Neural progenitor cell (in vitro differentiated cells): ENCODE measurements around the gene TSHZ1. TPM values are rescaled to one million over a fixed set of nuclear protein-coding genes. Genes with fewer than 3 reads are reported as not detected.

Experiments
- DNase-seq: peaks from one replicate; pipeline ENCODE4 v3.0.0-alpha.2; 2016; ENCODE audit warnings: low spot score
- H2AFZ ChIP-seq: fragments of 200-600 bp; sonication (generic); replicated peaks from 2 replicates; pipeline ENCODE4 v1.6.1; 2016; ENCODE audit warnings: antibody characterized with exemption
- H3F3A ChIP-seq: fragments of 200-600 bp; sonication (generic); 2 replicates; pipeline ENCODE4 v1.6.1; 2016; ENCODE audit warnings: antibody characterized with exemption, low read depth
- H3K27ac ChIP-seq: fragments of 200-600 bp; sonication (generic); 2 replicates; pipeline ENCODE4 v1.5.1; 2016; ENCODE audit warnings: mild to moderate bottlenecking
- H3K27me3 ChIP-seq: fragments of 200-600 bp; sonication (generic); 2 replicates; pipeline ENCODE4 v1.6.1; 2016; ENCODE audit warnings: mild to moderate bottlenecking, moderate library complexity
- H3K36me3 ChIP-seq: fragments of 200-600 bp; sonication (generic); 2 replicates; pipeline ENCODE4 v1.5.1; 2016
- H3K4me1 ChIP-seq: fragments of 200-600 bp; sonication (generic); 2 replicates; pipeline ENCODE4 v1.6.1; 2016; ENCODE audit warnings: mixed run types
- H3K4me2 ChIP-seq: fragments of 200-600 bp; sonication (generic); 2 replicates; pipeline ENCODE4 v1.6.1; 2016
- H3K4me3 ChIP-seq: fragments of 200-600 bp; sonication (generic); 2 replicates; pipeline ENCODE4 v1.5.1; 2016
- H3K79me2 ChIP-seq: fragments of 200-600 bp; sonication (generic); 2 replicates; pipeline ENCODE4 v1.6.1; 2016; ENCODE audit warnings: low read depth
- H3K9ac ChIP-seq: fragments of 200-600 bp; sonication (generic); 2 replicates; pipeline ENCODE4 v1.6.1; 2016
- H3K9me3 ChIP-seq: fragments of 200-600 bp; sonication (generic); 2 replicates; pipeline ENCODE4 v1.5.1; 2016; ENCODE audit warnings: low read depth
- H4K20me1 ChIP-seq: fragments of 200-600 bp; sonication (generic); 2 replicates; pipeline ENCODE4 v1.6.1; 2016; ENCODE audit warnings: low read depth
- H3K27ac Mint-ChIP-seq: 3 replicates; pipeline ENCODE4 v1.8.0; 2021; ENCODE audit warnings: mixed read lengths
- H3K27me3 Mint-ChIP-seq: 2 replicates; pipeline ENCODE4 v1.8.0; 2022; ENCODE audit warnings: low read depth, mild to moderate bottlenecking, inconsistent platforms, moderate library complexity, mixed read lengths; ENCODE audit not compliant: insufficient read depth
- H3K36me3 Mint-ChIP-seq: 3 replicates; pipeline ENCODE4 v1.8.0; 2021; ENCODE audit warnings: mixed read lengths
- H3K4me1 Mint-ChIP-seq: 3 replicates; pipeline ENCODE4 v1.8.0; 2021; ENCODE audit warnings: mixed read lengths
- H3K4me3 Mint-ChIP-seq: 3 replicates; pipeline ENCODE4 v1.8.0; 2021; ENCODE audit warnings: mild to moderate bottlenecking, moderate library complexity, mixed read lengths
- H3K9me3 Mint-ChIP-seq: 3 replicates; pipeline ENCODE4 v1.8.0; 2020; ENCODE audit warnings: mixed read lengths
- EZH2 ChIP-seq: fragments of 200-600 bp; sonication (generic); IDR thresholded peaks from 2 replicates; pipeline ENCODE4 v1.6.1; 2017; ENCODE audit warnings: antibody characterized with exemption, mild to moderate bottlenecking, moderate library complexity
- EZH2phosphoT487 ChIP-seq: fragments of 200-600 bp; sonication (generic); IDR thresholded peaks from 2 replicates; pipeline ENCODE4 v1.6.1; 2017; ENCODE audit warnings: antibody characterized with exemption
- total RNA-seq: library from RNA; depleted of rRNA; stranded (reverse); fragments of >200 nt; gene quantifications from 2 replicates; pipeline ENCODE4 v1.2.3, GENCODE V29; 2015; ENCODE audit warnings: low replicate concordance
- TF ChIP-seq, protein P1 (sequence below): fragments of 200-600 bp; sonication (generic); IDR thresholded peaks from 2 replicates; pipeline ENCODE4 v1.5.1; 2017; ENCODE audit warnings: antibody characterized with exemption, mild to moderate bottlenecking

TSHZ1 gene
- total RNA-seq, 1 donor from 2014 or later: 0.06 TPM

GRCh38 chr18:75231053-75231406 is 20.4 kb downstream of the TSHZ1 start:
- Mint-ChIP-seq H3K4me1 (peaks cover 23% of the 10 kb centered on the region), H3K27me3 (peaks cover 4% of the 10 kb centered on the region)
- no peaks in the 10 kb centered on the region for H3K79me2 ChIP-seq

DNA sequence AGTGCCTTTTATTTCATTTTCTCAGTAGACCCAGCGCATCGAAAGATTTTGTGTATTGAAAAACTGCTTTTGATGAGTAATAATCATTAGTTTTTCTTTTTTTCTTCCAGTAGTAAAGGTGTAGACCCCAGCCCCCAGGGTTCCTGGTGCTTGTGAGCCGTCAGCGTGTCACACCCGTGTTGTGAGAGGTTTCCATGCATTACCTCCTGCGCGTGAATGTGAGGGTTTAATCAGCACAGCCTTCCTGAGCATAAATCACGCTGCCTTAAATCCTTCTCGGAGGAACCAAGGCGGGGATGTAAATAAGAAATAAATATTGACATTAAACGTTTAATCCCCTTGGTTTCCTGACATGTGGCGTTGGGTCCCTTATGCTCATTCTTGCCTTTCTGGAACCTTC is 24.3 kb downstream of the TSHZ1 start:
- Mint-ChIP-seq H3K4me1 (no peaks in the 10 kb centered on the region), H3K27ac (no peak overlapping the region), H3K4me3 (no peak overlapping the region), H3K36me3 (no peaks in the 10 kb centered on the region), H3K27me3 (peaks cover 3% of the 10 kb centered on the region), H3K9me3 (no peaks in the 10 kb centered on the region)
- Histone ChIP-seq H4K20me1 (no peaks in the 10 kb centered on the region), H3K4me1 (no peaks in the 10 kb centered on the region), H3K4me3 (no peak overlapping the region), H3K4me2 (no peak overlapping the region), H3F3A (no peaks in the 10 kb centered on the region), H3K27ac (no peak overlapping the region), H3K36me3 (no peaks in the 10 kb centered on the region), H3K79me2 (no peaks in the 10 kb centered on the region), H3K27me3 (no peaks in the 10 kb centered on the region), H3K9me3 (no peaks in the 10 kb centered on the region), H2AFZ (no peak overlapping the region), H3K9ac (no peak overlapping the region)
- TF ChIP-seq EZH2 (no peak), EZH2phosphoT487 (no peak)
- TF ChIP-seq, protein P1, sequence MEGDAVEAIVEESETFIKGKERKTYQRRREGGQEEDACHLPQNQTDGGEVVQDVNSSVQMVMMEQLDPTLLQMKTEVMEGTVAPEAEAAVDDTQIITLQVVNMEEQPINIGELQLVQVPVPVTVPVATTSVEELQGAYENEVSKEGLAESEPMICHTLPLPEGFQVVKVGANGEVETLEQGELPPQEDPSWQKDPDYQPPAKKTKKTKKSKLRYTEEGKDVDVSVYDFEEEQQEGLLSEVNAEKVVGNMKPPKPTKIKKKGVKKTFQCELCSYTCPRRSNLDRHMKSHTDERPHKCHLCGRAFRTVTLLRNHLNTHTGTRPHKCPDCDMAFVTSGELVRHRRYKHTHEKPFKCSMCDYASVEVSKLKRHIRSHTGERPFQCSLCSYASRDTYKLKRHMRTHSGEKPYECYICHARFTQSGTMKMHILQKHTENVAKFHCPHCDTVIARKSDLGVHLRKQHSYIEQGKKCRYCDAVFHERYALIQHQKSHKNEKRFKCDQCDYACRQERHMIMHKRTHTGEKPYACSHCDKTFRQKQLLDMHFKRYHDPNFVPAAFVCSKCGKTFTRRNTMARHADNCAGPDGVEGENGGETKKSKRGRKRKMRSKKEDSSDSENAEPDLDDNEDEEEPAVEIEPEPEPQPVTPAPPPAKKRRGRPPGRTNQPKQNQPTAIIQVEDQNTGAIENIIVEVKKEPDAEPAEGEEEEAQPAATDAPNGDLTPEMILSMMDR: no peak
- no peak for DNase-seq

More at GRCh38 chr18:75231053-75231406, 20.4 kb downstream of the TSHZ1 start:
- Mint-ChIP-seq H3K36me3 (no peaks in the 10 kb centered on the region), H3K27ac (no peak overlapping the region), H3K9me3 (no peaks in the 10 kb centered on the region), H3K4me3 (no peak overlapping the region)
- no peaks in the 10 kb centered on the region for H3K9me3 ChIP-seq
- H3K27me3 ChIP-seq: no peaks in the 10 kb centered on the region
- H2AFZ ChIP-seq: no peak overlapping the region
- no peak overlapping the region for H3K4me2 ChIP-seq
- no peak overlapping the region for H3K9ac ChIP-seq
- no peak for TF ChIP-seq EZH2
- TF ChIP-seq EZH2phosphoT487: no peak
- TF ChIP-seq, protein P1: no peak
- H3K36me3 ChIP-seq: no peaks in the 10 kb centered on the region
- H3K27ac ChIP-seq: no peak overlapping the region
- H4K20me1 ChIP-seq: no peaks in the 10 kb centered on the region
- DNase-seq: no peak
- H3K4me3 ChIP-seq: no peak overlapping the region
- H3K4me1 ChIP-seq: peaks cover 3% of the 10 kb centered on the region
- no peaks in the 10 kb centered on the region for H3F3A ChIP-seq

- Mint-ChIP-seq H3K4me1 (no peaks in the 10 kb centered on the region), H3K9me3 (peaks cover 4% of the 10 kb centered on the region)
- H4K20me1 ChIP-seq: no peaks in the 10 kb centered on the region
These were observed 25.3 kb downstream of the TSHZ1 start for GRCh38 chr18:75235896-75236295.

More at GRCh38 chr18:75235896-75236295, 25.3 kb downstream of the TSHZ1 start:
- no peak overlapping the region for H2AFZ ChIP-seq
- no peaks in the 10 kb centered on the region for H3F3A ChIP-seq
- H3K4me3 ChIP-seq: no peak overlapping the region
- no peaks in the 10 kb centered on the region for H3K79me2 ChIP-seq
- no peaks in the 10 kb centered on the region for H3K27me3 ChIP-seq
- TF ChIP-seq, protein P1: no peak
- no peak for TF ChIP-seq EZH2
- no peak for TF ChIP-seq EZH2phosphoT487
- H3K27ac ChIP-seq: no peak overlapping the region
- H3K27me3 Mint-ChIP-seq: no peaks in the 10 kb centered on the region
- no peak overlapping the region for H3K4me2 ChIP-seq
- no peak overlapping the region for H3K27ac Mint-ChIP-seq
- DNase-seq: no peak
- H3K9ac ChIP-seq: no peak overlapping the region
- H3K36me3 ChIP-seq: no peaks in the 10 kb centered on the region
- H3K36me3 Mint-ChIP-seq: no peaks in the 10 kb centered on the region
- no peaks in the 10 kb centered on the region for H3K4me1 ChIP-seq
- no peaks in the 10 kb centered on the region for H3K9me3 ChIP-seq
- H3K4me3 Mint-ChIP-seq: no peak overlapping the region
